ENCODE measurements around the gene ITPRIPL2.

ITPRIPL2 gene

DNA sequence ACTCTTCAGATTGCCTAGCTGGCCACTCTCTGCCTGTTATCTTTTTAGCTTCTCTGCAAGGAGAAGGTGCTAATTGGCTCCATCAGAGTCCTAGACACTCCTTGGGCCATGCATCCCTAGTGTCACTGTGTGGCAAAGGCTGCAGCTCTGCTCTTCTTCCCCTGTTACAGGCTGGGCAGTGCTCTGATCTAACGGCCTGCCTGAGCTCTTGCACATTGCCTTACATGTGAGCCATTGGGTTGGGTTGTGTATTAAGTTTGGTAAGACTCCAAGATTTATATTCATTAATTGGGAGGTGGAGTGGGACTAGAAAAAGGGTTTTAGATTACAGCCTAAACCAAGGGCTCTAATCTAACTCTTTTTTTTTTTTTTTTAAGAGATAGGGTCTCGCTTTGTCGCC, 31.2 kb downstream of the ITPRIPL2 start:
- no peak for DNase-seq

DNA sequence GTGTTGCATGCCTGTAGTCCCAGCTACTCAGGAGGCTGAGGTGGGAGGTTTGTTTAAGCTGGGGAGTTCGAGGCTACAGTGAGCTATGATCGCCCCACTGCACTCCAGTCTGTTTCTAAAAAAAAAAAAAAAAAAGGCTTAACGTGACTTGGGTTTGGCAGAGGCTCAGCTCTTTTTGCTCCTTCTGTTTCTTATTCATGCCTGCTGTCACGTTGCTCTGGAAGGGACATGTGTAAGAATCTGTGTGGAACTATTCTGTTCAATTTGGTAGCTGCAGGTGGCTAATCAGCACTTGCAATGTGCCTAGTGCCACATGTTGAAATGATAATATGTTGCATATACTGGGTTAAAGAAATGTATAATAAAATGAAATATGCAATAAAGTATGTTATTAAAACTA, 33.4 kb downstream of the ITPRIPL2 start:
- no peak for DNase-seq

GRCh38 chr16:19147627-19148026, 33.9 kb downstream of the ITPRIPL2 start:
- DNase-seq: no peak

DNA sequence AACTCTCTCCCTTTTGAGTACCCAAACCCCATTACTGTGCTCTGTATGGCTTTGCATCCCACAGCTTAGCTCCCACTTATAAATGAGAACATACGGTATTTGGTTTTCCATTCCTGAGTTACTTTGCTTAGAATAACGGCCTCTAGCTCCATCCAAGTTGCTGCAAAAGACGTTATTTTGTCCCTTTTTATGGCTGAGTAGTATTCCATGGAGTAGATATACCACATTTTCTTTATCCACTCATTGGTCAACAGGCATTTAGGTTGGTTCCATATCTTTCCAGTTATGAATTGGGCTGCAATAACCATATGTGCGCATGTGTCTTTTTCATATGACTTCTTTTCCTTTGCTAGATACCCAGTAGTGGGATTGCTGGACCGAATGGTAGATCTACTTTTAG, 34.4 kb downstream of the ITPRIPL2 start:
- DNase-seq: no peak

DNA sequence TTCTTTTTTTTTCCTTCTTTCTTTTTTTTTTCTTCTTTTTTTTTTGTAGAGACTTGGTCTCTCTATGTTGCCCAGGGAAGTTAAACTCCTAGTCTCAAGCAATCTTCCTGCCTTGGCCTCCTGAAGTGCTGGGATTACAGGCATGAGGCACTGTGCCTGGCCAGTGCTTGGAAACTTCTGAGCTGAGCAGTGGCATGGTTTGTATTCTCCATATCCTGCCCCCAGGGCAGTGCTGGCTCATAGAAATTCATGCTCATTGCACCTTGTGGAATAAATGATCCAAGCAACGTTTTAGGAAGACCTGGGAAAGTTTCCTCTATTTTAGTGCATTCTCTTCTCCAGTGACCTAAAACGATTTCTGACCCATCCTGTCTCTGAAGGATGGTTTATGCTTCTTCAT, 37.5 kb downstream of the ITPRIPL2 start:
- DNase-seq: no peak

DNA sequence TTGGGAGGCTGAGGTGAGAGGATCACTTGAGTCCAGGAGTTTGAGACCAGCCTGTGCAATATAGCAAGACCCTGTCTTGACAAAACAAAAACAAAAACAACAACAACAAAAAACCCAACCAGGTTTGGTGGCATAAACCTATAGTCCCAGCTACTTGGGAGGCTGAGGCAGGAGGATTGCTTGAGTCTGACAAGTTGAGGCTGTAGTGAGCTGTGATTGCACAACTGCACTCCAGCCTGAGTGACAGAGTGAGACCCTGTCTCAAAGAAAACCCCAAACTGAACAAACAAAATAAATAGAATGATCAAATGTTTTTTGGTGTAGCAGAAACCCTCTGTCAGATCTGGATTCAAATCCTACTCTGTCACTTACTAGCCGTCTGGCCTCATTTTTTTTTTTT, 38.3 kb downstream of the ITPRIPL2 start:
- DNase-seq: no peak

- DNase-seq: no peak
These were observed 40.1 kb downstream of the ITPRIPL2 start for GRCh38 chr16:19153876-19154275.

DNA sequence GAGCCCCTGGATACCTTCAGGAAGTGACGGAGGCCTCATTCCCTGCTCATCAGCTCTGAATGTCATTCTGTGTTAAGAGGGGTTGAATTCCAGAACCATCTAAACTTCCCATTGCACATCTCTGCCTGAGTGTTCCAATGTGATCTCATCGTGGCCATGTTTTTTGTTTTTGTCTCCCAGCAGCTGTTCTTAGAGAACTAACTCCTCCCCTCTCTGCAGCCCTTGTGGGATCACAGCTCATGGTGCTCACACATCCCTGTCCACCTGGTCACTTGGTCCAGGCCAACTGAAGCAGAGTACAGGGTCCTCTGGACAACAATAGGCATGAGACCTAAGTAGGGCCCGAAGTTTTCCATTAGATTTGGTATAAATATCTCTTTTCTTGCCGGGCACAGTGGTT, 48.3 kb downstream of the ITPRIPL2 start:
- DNase-seq: no peak

DNA sequence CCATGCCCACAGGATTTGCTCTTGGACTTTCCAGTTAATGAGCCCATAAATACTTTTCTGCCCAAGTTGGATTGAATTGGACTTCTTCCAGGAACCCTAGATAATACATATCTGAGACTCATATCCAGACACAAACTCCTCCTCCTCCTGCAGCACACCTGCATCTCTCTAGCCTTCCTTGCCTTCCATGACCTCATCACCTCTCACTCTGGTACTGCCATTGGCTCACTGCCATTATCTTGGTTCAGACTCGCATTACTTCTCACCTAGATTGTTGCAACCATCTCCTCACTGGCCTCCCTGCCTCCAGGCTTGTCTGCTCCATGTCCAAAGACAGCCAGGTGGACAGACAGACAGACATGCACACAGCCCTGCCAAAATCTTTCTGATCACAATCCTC, 49.5 kb downstream of the ITPRIPL2 start:
- DNase-seq: no peak

- no peak for DNase-seq
These were observed 50.5 kb downstream of the ITPRIPL2 start for GRCh38 chr16:19164285-19164684.

GRCh38 chr16:19165101-19165500, 51.3 kb downstream of the ITPRIPL2 start:
- no peak for DNase-seq

- DNase-seq: no peak
These were observed 52.7 kb downstream of the ITPRIPL2 start for GRCh38 chr16:19166500-19166899.

GRCh38 chr16:19167710-19168370, 54.1 kb downstream of the ITPRIPL2 start, which contains the start of gene SYT17:
Gene SYT17, plus strand, starts transcription at chr16:19168240. Its CDS starts 407 bp downstream, at chr16:19168647.
- DNase-seq: peak; percentile 21

- no peak for DNase-seq
These were observed 54.8 kb downstream of the ITPRIPL2 start for GRCh38 chr16:19168371-19169081.

GRCh38 chr16:19169082-19169639, 55.4 kb downstream of the ITPRIPL2 start:
- DNase-seq: no peak

DNA sequence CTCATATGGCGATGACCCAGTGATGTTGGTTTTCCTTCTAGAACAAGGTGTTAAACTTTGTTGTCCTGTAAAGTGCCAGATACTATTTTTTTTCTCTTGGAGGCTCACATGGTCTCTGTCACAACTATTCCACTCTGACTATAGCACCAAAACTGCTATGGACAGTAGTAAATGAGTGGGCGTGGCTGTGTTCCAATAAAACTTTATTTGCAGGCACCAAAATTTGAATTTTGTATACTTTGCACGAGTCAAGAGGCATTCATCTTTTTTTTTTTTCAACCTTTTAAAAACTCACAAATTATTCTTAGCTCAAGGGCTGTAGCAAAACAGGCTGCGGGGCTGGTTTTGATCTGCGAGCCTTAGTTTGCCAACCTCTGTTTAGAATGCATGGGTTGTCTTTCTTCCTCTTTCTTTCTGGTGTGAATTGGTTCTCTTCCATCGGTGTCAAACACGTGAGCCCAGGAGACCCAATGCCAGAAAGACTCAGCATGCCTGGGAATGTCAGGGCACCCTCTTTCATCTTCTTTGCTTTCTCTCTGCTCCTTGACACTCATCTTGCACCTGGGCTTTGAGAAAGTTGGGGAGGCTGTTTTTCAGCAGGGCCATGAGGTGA, 56.4 kb downstream of the ITPRIPL2 start:
- no peak for DNase-seq

Data from fibroblast of upper back skin (primary cell).